Breast epithelium (tissue), 4 donors: ENCODE data around the gene TMEM150C. TPM values are rescaled to one million over a fixed set of nuclear protein-coding genes. Genes with fewer than 3 reads are reported as not detected.

Experiments used
- DNase-seq, 2 donors: peaks; one replicate each; pipeline ENCODE4 v3.0.0-alpha.2; 2019; ENCODE audit warnings: low spot score in 2 of 2
- H3K27ac ChIP-seq, 2 donors: fragments of 200-600 bp; sonication (generic) in 1 of 2; one replicate each; pipeline ENCODE4 v1.5.1; 2016 to 2019; ENCODE audit warnings: mild to moderate bottlenecking in 1 of 2
- H3K27me3 ChIP-seq, 2 donors: fragments of 200-600 bp; sonication (generic) in 1 of 2; one replicate each; pipeline versions ENCODE4 v1.5.1 to v1.6.0; 2017 to 2019; ENCODE audit warnings: control low read depth in 1 of 2, mild to moderate bottlenecking in 1 of 2
- H3K36me3 ChIP-seq: fragments of 200-600 bp; one replicate; pipeline ENCODE4 v1.5.1; 2019
- H3K4me1 ChIP-seq, 2 donors: fragments of 200-600 bp; sonication (generic); one replicate each; pipeline ENCODE4 v1.5.1; 2016 to 2019; ENCODE audit warnings: control low read depth in 1 of 2
- H3K4me3 ChIP-seq, 3 donors: fragments of 200-600 bp; sonication (generic); 1 replicate in 2 of 3; 2 replicates in 1 of 3; pipeline ENCODE4 v1.5.1; 2016 to 2019; ENCODE audit warnings: mild to moderate bottlenecking in 3 of 3, moderate library complexity in 2 of 3
- H3K9me3 ChIP-seq, 2 donors: fragments of 200-600 bp; sonication (generic) in 1 of 2; one replicate each; pipeline ENCODE4 v1.5.1; 2016 to 2019; ENCODE audit warnings: control low read depth in 1 of 2
- CTCF ChIP-seq, 3 donors: fragments of 450-650 bp; IDR thresholded peaks; one replicate each; pipeline ENCODE4 v1.5.1; 2016 to 2017; ENCODE audit warnings: antibody characterized with exemption in 3 of 3, mild to moderate bottlenecking in 3 of 3, moderate library complexity in 3 of 3
- POLR2A ChIP-seq: fragments of 450-650 bp; IDR thresholded peaks from one replicate; pipeline ENCODE4 v1.6.1; 2016; ENCODE audit warnings: antibody characterized with exemption, mild to moderate bottlenecking, moderate library complexity
- POLR2AphosphoS5 ChIP-seq, 3 donors: sonication (generic); formaldehyde crosslinking; IDR thresholded peaks; one replicate each; pipeline ENCODE4 v1.6.1; 2017; ENCODE audit warnings: antibody characterized with exemption in 3 of 3
- intact Hi-C: fragments of 100-400 bp; cut with DNase I; formaldehyde crosslinking; loops from one replicate; pipeline ENCODE4 v1.15.1; 2023; ENCODE audit warnings: low total_unique reads
- total RNA-seq, 3 donors: library from RNA; depleted of rRNA; stranded (reverse); fragments of >200 nt; gene quantifications; one replicate each; pipeline ENCODE4 v1.1.0, GENCODE V29; 2016

The TMEM150C gene
- total RNA-seq, 3 donors from 2014 or later, result 38.3 to 52.1 (median 46.7) TPM

- Histone ChIP-seq H3K4me1 (no peaks in the 10 kb centered on the region), H3K36me3 (no peaks in the 10 kb centered on the region), H3K9me3 (no peaks in the 10 kb centered on the region), H3K27me3 (no peaks in the 10 kb centered on the region), H3K4me3 (no peak overlapping the region), H3K27ac (peak overlapping the region in 1 of 2 donors; percentile 22)
- TF ChIP-seq POLR2A, result no peak
- no peak for TF ChIP-seq CTCF (IDR thresholded peaks at IDR 0.05)
- no peak for TF ChIP-seq POLR2AphosphoS5 (IDR thresholded peaks at IDR 0.05)
- intact Hi-C loops, result no loop called here
- DNase-seq, result no peak
Measured at GRCh38 chr4:82601242-82602015, 39.6 kb upstream of the TMEM150C start.

- Histone ChIP-seq H3K36me3 (no peaks in the 10 kb centered on the region), H3K27ac (no peak overlapping the region), H3K27me3 (no peaks in the 10 kb centered on the region), H3K4me1 (no peaks in the 10 kb centered on the region), H3K4me3 (no peak overlapping the region), H3K9me3 (no peaks in the 10 kb centered on the region)
- DNase-seq, result no peak
- intact Hi-C loops, result no loop called here
- TF ChIP-seq CTCF (IDR thresholded peaks at IDR 0.05) (no peak), POLR2A (no peak), POLR2AphosphoS5 (IDR thresholded peaks at IDR 0.05) (no peak)
Measured at GRCh38 chr4:82599336-82599735, 37.5 kb upstream of the TMEM150C start.

GRCh38 chr4:82594456-82594855 is 32.7 kb upstream of the TMEM150C start:
- no peaks in the 10 kb centered on the region for H3K27me3 ChIP-seq
- intact Hi-C loops, result no loop called here

GRCh38 chr4:82593411-82593810 is 31.6 kb upstream of the TMEM150C start:
- Histone ChIP-seq H3K36me3 (no peaks in the 10 kb centered on the region), H3K4me3 (no peak overlapping the region), H3K27me3 (no peaks in the 10 kb centered on the region), H3K27ac (no peak overlapping the region), H3K4me1 (no peaks in the 10 kb centered on the region), H3K9me3 (no peaks in the 10 kb centered on the region)
- intact Hi-C loops, result no loop called here
- TF ChIP-seq POLR2AphosphoS5 (IDR thresholded peaks at IDR 0.05) (no peak), CTCF (IDR thresholded peaks at IDR 0.05) (no peak), POLR2A (no peak)
- DNase-seq, result no peak

More at GRCh38 chr4:82594456-82594855, 32.7 kb upstream of the TMEM150C start:
- Histone ChIP-seq H3K4me3 (no peak overlapping the region), H3K4me1 (no peaks in the 10 kb centered on the region), H3K9me3 (no peaks in the 10 kb centered on the region), H3K27ac (no peak overlapping the region), H3K36me3 (no peaks in the 10 kb centered on the region)
- TF ChIP-seq POLR2A (no peak), CTCF (IDR thresholded peaks at IDR 0.05) (no peak), POLR2AphosphoS5 (IDR thresholded peaks at IDR 0.05) (no peak)
- no peak for DNase-seq

- DNase-seq, result no peak
- H3K27me3 ChIP-seq, result no peaks in the 10 kb centered on the region
- intact Hi-C loops, result no loop called here
- no peak overlapping the region for H3K4me3 ChIP-seq
- H3K4me1 ChIP-seq, result no peaks in the 10 kb centered on the region
- no peaks in the 10 kb centered on the region for H3K9me3 ChIP-seq
- TF ChIP-seq POLR2A, result no peak
- TF ChIP-seq POLR2AphosphoS5 (IDR thresholded peaks at IDR 0.05), result no peak
- TF ChIP-seq CTCF (IDR thresholded peaks at IDR 0.05), result no peak
- H3K27ac ChIP-seq, result no peak overlapping the region
- H3K36me3 ChIP-seq, result no peaks in the 10 kb centered on the region
Measured at GRCh38 chr4:82592639-82593038, 30.9 kb upstream of the TMEM150C start.
